ENCODE data around the gene HLA-DQA1.
"Not testable (repeated sequence)": the region's sequence is repeated elsewhere in the genome, so short reads cannot be mapped to it uniquely, and the experiment has no call there.

Gene HLA-DQA1

GRCh38 chr6:32637219-32637880, at the start of gene HLA-DQA1:
TSS of gene HLA-DQA1 (plus strand) at chr6:32637406. CDS start at chr6:32637459, 53 bp downstream.
- DNase-seq (ENCODE audit: low spot score), result no peak

- no peak for DNase-seq (ENCODE audit: low spot score)
These were observed 49.0 kb upstream of the HLA-DQA1 start for GRCh38 chr6:32588156-32588555.

- no peak for DNase-seq (ENCODE audit: low spot score)
These were observed 47.4 kb upstream of the HLA-DQA1 start, which contains the start of gene HLA-DRB1 for GRCh38 chr6:32589596-32590449. TSS of gene HLA-DRB1 (minus strand) at chr6:32589848. CDS start at chr6:32589742, 106 bp downstream.

GRCh38 chr6:32590713-32591112, 46.5 kb upstream of the HLA-DQA1 start:
- not testable (repeated sequence) for DNase-seq (ENCODE audit: low spot score)

GRCh38 chr6:32597024-32597423, 40.2 kb upstream of the HLA-DQA1 start:
- no peak for DNase-seq (ENCODE audit: low spot score)

- DNase-seq (ENCODE audit: low spot score), result no peak
These were observed 34.8 kb upstream of the HLA-DQA1 start for GRCh38 chr6:32602383-32602782.

GRCh38 chr6:32603222-32603621, 34.0 kb upstream of the HLA-DQA1 start:
- DNase-seq (ENCODE audit: low spot score), result no peak

- DNase-seq (ENCODE audit: low spot score), result no peak
These were observed 33.3 kb upstream of the HLA-DQA1 start for GRCh38 chr6:32603888-32604287.

- DNase-seq (ENCODE audit: low spot score), result no peak
These were observed 32.8 kb upstream of the HLA-DQA1 start for GRCh38 chr6:32604434-32604877.

- no peak for DNase-seq (ENCODE audit: low spot score)
These were observed 29.8 kb upstream of the HLA-DQA1 start for GRCh38 chr6:32607263-32607987.

GRCh38 chr6:32607988-32608298, 29.3 kb upstream of the HLA-DQA1 start:
- no peak for DNase-seq (ENCODE audit: low spot score)

GRCh38 chr6:32608362-32608761, 28.8 kb upstream of the HLA-DQA1 start:
- no peak for DNase-seq (ENCODE audit: low spot score)

GRCh38 chr6:32609391-32609730, 27.8 kb upstream of the HLA-DQA1 start:
- no peak for DNase-seq (ENCODE audit: low spot score)

- DNase-seq (ENCODE audit: low spot score), result peak; percentile 31
These were observed 27.2 kb upstream of the HLA-DQA1 start for GRCh38 chr6:32609731-32610640.

GRCh38 chr6:32610682-32611296, 26.4 kb upstream of the HLA-DQA1 start:
- no peak for DNase-seq (ENCODE audit: low spot score)

GRCh38 chr6:32613475-32613874, 23.7 kb upstream of the HLA-DQA1 start:
- no peak for DNase-seq (ENCODE audit: low spot score)

GRCh38 chr6:32614366-32615081, 22.7 kb upstream of the HLA-DQA1 start:
- no peak for DNase-seq (ENCODE audit: low spot score)

- no peak for DNase-seq (ENCODE audit: low spot score)
These were observed 21.2 kb upstream of the HLA-DQA1 start for GRCh38 chr6:32615885-32616532.

- no peak for DNase-seq (ENCODE audit: low spot score)
These were observed 19.5 kb upstream of the HLA-DQA1 start for GRCh38 chr6:32617751-32618150.

GRCh38 chr6:32621372-32621771, 15.8 kb upstream of the HLA-DQA1 start:
- DNase-seq (ENCODE audit: low spot score), result no peak

Measured in D341Med (cell line).